PC-3 (cell line): ENCODE results near the gene NTM. TPM values are rescaled to one million over a fixed set of nuclear protein-coding genes. Genes with fewer than 3 reads are reported as not detected.

ENCODE experiments used
- ATAC-seq: fragments of 200-7000 bp; cut with Tn5 transposase; 2 replicates; pipeline ENCODE4 v1.9.1; 2020; ENCODE audit warnings: mild to moderate bottlenecking, moderate library complexity
- BruUV-seq: library from RNA; stranded (reverse); fragments of 400-500 nt; replicated peaks from 2 replicates; lab custom pipeline; 2021; lab: Mats Ljungman, UMichigan
- CTCF ChIA-PET: fragments of 300-600 bp; sonication (Branson Sonifier 250); formaldehyde crosslinking; loops from one replicate; lab custom pipeline; 2022; ENCODE audit warnings: antibody characterized with exemption; lab: Charles Lee
- POLR2A ChIA-PET: fragments of 300-600 bp; sonication (Branson Sonifier 250); formaldehyde crosslinking; loops from one replicate; lab custom pipeline; 2022; ENCODE audit warnings: antibody characterized with exemption; ENCODE audit not compliant: unreplicated experiment; lab: Charles Lee
- DNase-seq: peaks from one replicate; pipeline ENCODE4 v3.0.0-alpha.2; 2015
- H2AFZ ChIP-seq: fragments of 300-600 bp; sonication (generic); 2 replicates; pipeline ENCODE4 v1.6.0; 2016; ENCODE audit warnings: antibody characterized with exemption, low read length
- H3F3A ChIP-seq: fragments of 300-600 bp; sonication (generic); one replicate; pipeline ENCODE4 v1.6.0; 2017; ENCODE audit warnings: antibody characterized with exemption, low read length, control low read depth, mild to moderate bottlenecking; ENCODE audit not compliant: unreplicated experiment
- H3K27ac ChIP-seq: fragments of 300-600 bp; sonication (generic); 2 replicates; pipeline ENCODE4 v1.5.1; 2016; ENCODE audit warnings: mild to moderate bottlenecking, low read length
- H3K27me3 ChIP-seq: fragments of 300-600 bp; sonication (generic); 2 replicates; pipeline ENCODE4 v1.6.1; 2016; ENCODE audit warnings: low read length, mixed read lengths
- H3K36me3 ChIP-seq: fragments of 300-600 bp; sonication (generic); 2 replicates; pipeline ENCODE4 v1.6.1; 2016; ENCODE audit warnings: low read depth, mixed run types, low read length, mixed read lengths
- H3K4me1 ChIP-seq: fragments of 300-600 bp; sonication (generic); 2 replicates; pipeline ENCODE4 v1.5.1; 2016; ENCODE audit warnings: low read length; ENCODE audit not compliant: insufficient read depth
- H3K4me2 ChIP-seq: fragments of 300-600 bp; sonication (generic); 2 replicates; pipeline ENCODE4 v1.6.0; 2016; ENCODE audit warnings: low read length
- H3K4me3 ChIP-seq: fragments of 300-600 bp; sonication (generic); 2 replicates; pipeline ENCODE4 v1.5.1; 2016; ENCODE audit warnings: mild to moderate bottlenecking, low read length, mixed read lengths
- H3K79me2 ChIP-seq: fragments of 300-600 bp; sonication (generic); 2 replicates; pipeline ENCODE4 v1.6.1; 2017; ENCODE audit warnings: low read length, mixed read lengths
- H3K9ac ChIP-seq: fragments of 300-600 bp; sonication (generic); 2 replicates; pipeline ENCODE4 v1.6.0; 2016; ENCODE audit warnings: mild to moderate bottlenecking, low read length
- H3K9me2 ChIP-seq: fragments of 300-600 bp; sonication (generic); replicated peaks from 2 replicates; pipeline ENCODE4 v1.6.1; 2016; ENCODE audit warnings: mixed run types, low read length, mixed read lengths
- H3K9me3 ChIP-seq: fragments of 300-600 bp; sonication (generic); 2 replicates; pipeline ENCODE4 v1.6.1; 2016; ENCODE audit warnings: low read length, mixed read lengths
- H4K20me1 ChIP-seq: fragments of 300-600 bp; sonication (generic); 2 replicates; pipeline ENCODE4 v1.6.1; 2016; ENCODE audit warnings: low read length, mixed read lengths
- CTCF ChIP-seq: fragments of 300-600 bp; sonication (generic); conservative IDR thresholded peaks from 2 replicates; pipeline ENCODE4 v1.5.1; 2017; ENCODE audit warnings: antibody characterized with exemption, low read depth, mild to moderate bottlenecking, low read length
- EZH2 ChIP-seq: fragments of 300-600 bp; sonication (generic); IDR thresholded peaks from one replicate; pipeline ENCODE4 v1.6.1; 2017; ENCODE audit warnings: antibody characterized with exemption, mild to moderate bottlenecking, low read length; ENCODE audit not compliant: unreplicated experiment
- EZH2phosphoT487 ChIP-seq: fragments of 300-600 bp; sonication (generic); IDR thresholded peaks from 2 replicates; pipeline ENCODE4 v1.6.1; 2018; ENCODE audit warnings: mild to moderate bottlenecking, antibody characterized with exemption, low read length, borderline replicate concordance
- intact Hi-C: fragments of 100-400 bp; cut with micrococcal nuclease; formaldehyde crosslinking; loops from 2 replicates; pipeline ENCODE4 v1.9.0; 2023
- total RNA-seq: library from RNA; depleted of rRNA; stranded (reverse); fragments of >200 nt; gene quantifications from 2 replicates; pipeline ENCODE4 v1.2.3, GENCODE V29; 2014

The NTM gene
- total RNA-seq, 1 experiment from 2014 or later = not detected

DNA sequence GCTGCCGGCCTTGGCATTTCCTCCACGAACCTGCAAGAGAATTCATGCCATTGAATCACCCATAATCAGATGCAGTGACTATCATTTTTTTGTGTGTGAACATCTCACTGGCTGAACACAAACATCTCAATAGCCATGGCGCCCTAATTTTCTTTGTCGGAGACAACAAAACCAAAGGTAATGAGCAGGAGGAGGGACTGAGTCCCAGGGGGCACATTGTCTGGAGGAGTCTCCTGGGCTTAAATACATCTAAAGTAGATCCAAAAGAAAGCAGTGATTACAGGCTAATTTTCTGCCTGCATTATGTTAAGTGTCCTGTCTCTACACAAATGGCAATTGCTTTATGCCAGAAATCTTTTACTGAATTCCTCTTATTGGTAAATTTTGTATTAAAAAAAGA is 113.5 kb downstream of the NTM start:
- DNase-seq (no peak), ATAC-seq (no peak)
- H4K20me1 ChIP-seq = no peaks in the 10 kb centered on the region
- no peaks in the 10 kb centered on the region for H3K4me1 ChIP-seq
- H3K4me3 ChIP-seq = no peak overlapping the region
- no peak overlapping the region for H3K27ac ChIP-seq
- no peaks in the 10 kb centered on the region for H3K36me3 ChIP-seq
- no peaks in the 10 kb centered on the region for H3K9me2 ChIP-seq
- no peaks in the 10 kb centered on the region for H3K79me2 ChIP-seq
- peaks cover 27% of the 10 kb centered on the region; the same call in 1 of the 2 replicates for H3K27me3 ChIP-seq
- BruUV-seq = no TSS peak
- TF ChIP-seq CTCF = no peak
- TF ChIP-seq EZH2 = no peak
- no peak overlapping the region for H2AFZ ChIP-seq
- intact Hi-C loops = no loop called here
- H3F3A ChIP-seq = no peaks in the 10 kb centered on the region
- H3K9ac ChIP-seq = no peak overlapping the region
- no peaks in the 10 kb centered on the region for H3K9me3 ChIP-seq
- no peak overlapping the region for H3K4me2 ChIP-seq
- CTCF ChIA-PET = no interaction called here
- POLR2A ChIA-PET = no interaction called here

GRCh38 chr11:131486100-131486499 is 115.7 kb downstream of the NTM start:
- Histone ChIP-seq H3K9me3 (no peaks in the 10 kb centered on the region), H3K9me2 (no peaks in the 10 kb centered on the region), H3K79me2 (no peaks in the 10 kb centered on the region), H3K4me1 (no peaks in the 10 kb centered on the region), H3K27me3 (peaks cover 33% of the 10 kb centered on the region; the same call in 1 of the 2 replicates), H3K4me2 (no peak overlapping the region), H4K20me1 (no peaks in the 10 kb centered on the region), H3K36me3 (no peaks in the 10 kb centered on the region), H3K27ac (no peak overlapping the region), H3K4me3 (no peak overlapping the region), H3F3A (no peaks in the 10 kb centered on the region), H3K9ac (no peak overlapping the region), H2AFZ (no peak overlapping the region)
- TF ChIP-seq EZH2 (no peak), EZH2phosphoT487 (no peak), CTCF (no peak)
- ATAC-seq (no peak), DNase-seq (no peak)
- no TSS peak for BruUV-seq
- POLR2A ChIA-PET = no interaction called here
- intact Hi-C loops = no loop called here
- CTCF ChIA-PET = no interaction called here

- CTCF ChIA-PET = no interaction called here
- no peak for ATAC-seq
These were observed 116.7 kb downstream of the NTM start for GRCh38 chr11:131486937-131487635.

More at GRCh38 chr11:131486937-131487635, 116.7 kb downstream of the NTM start:
- POLR2A ChIA-PET = no interaction called here
- Histone ChIP-seq H3K9me2 (no peaks in the 10 kb centered on the region), H2AFZ (no peak overlapping the region), H3K9ac (no peak overlapping the region), H3K36me3 (no peaks in the 10 kb centered on the region), H3K9me3 (no peaks in the 10 kb centered on the region), H3K27me3 (peaks cover 33% of the 10 kb centered on the region; the same call in 1 of the 2 replicates), H3K4me1 (no peaks in the 10 kb centered on the region), H4K20me1 (no peaks in the 10 kb centered on the region), H3K4me2 (no peak overlapping the region), H3K27ac (no peak overlapping the region), H3K4me3 (no peak overlapping the region), H3K79me2 (no peaks in the 10 kb centered on the region), H3F3A (no peaks in the 10 kb centered on the region)
- DNase-seq = no peak
- TF ChIP-seq CTCF = no peak
- no peak for TF ChIP-seq EZH2
- TF ChIP-seq EZH2phosphoT487 = no peak
- no TSS peak for BruUV-seq
- intact Hi-C loops = no loop called here
